HUES64 (cell line): Measurements from ENCODE around the gene NKX2-4.

Experiments used
- H3K27ac ChIP-seq: 2 replicates; pipeline ENCODE4 v1.7.0; 2013; ENCODE audit warnings: low read depth, low read length, inconsistent platforms
- H3K27me3 ChIP-seq: 2 replicates; pipeline ENCODE4 v1.6.1; 2013; ENCODE audit warnings: mild to moderate bottlenecking, low read length; ENCODE audit not compliant: insufficient read depth
- H3K36me3 ChIP-seq: 2 replicates; pipeline ENCODE4 v1.6.1; 2013; ENCODE audit warnings: mild to moderate bottlenecking, low read length; ENCODE audit not compliant: insufficient read depth
- H3K4me1 ChIP-seq: 2 replicates; pipeline ENCODE4 v1.6.1; 2013; ENCODE audit warnings: mild to moderate bottlenecking, low read length, moderate library complexity; ENCODE audit not compliant: insufficient read depth
- H3K4me3 ChIP-seq: 2 replicates; pipeline ENCODE4 v1.5.1; 2013; ENCODE audit warnings: mild to moderate bottlenecking, low read length, moderate library complexity
- H3K9ac ChIP-seq: 2 replicates; pipeline ENCODE4 v1.6.1; 2013; ENCODE audit warnings: mild to moderate bottlenecking, low read depth, low read length
- H3K9me3 ChIP-seq: 2 replicates; pipeline ENCODE4 v1.6.1; 2013; ENCODE audit warnings: low read depth, low read length; ENCODE audit not compliant: insufficient read depth
- WGBS: fragments of 150-250, 120-280 bp; methylation state at CpG from one replicate; pipeline ENCODE4 v1.1.7; 2013; ENCODE audit warnings: missing lambda C conversion rate; 5-methylcytosine and 5-hydroxymethylcytosine counted together

The NKX2-4 gene

GRCh38 chr20:21393166-21393565, 4.2 kb downstream of the NKX2-4 start:
- H3K4me3 ChIP-seq, result no peak overlapping the region
- H3K9ac ChIP-seq, result no peak overlapping the region
- H3K27me3 ChIP-seq, result peaks cover 92% of the 10 kb centered on the region
- peaks cover 20% of the 10 kb centered on the region for H3K36me3 ChIP-seq
- 39% methylated on average over 4 of the region's 4 CpGs for WGBS
- no peak overlapping the region for H3K27ac ChIP-seq
- no peaks in the 10 kb centered on the region for H3K9me3 ChIP-seq
- peaks cover 21% of the 10 kb centered on the region for H3K4me1 ChIP-seq

- H3K9ac ChIP-seq, result no peak overlapping the region
- peaks cover 80% of the 10 kb centered on the region for H3K27me3 ChIP-seq
- 4% methylated on average over 9 of the region's 10 CpGs for WGBS
Measured at GRCh38 chr20:21391972-21392352, 5.4 kb downstream of the NKX2-4 start.

GRCh38 chr20:21391185-21391971, 5.9 kb downstream of the NKX2-4 start:
- Histone ChIP-seq H3K9me3 (no peaks in the 10 kb centered on the region), H3K4me1 (peaks cover 17% of the 10 kb centered on the region), H3K9ac (no peak overlapping the region), H3K36me3 (peaks cover 37% of the 10 kb centered on the region), H3K27me3 (peaks cover 74% of the 10 kb centered on the region), H3K4me3 (peak overlapping the region; percentile 49), H3K27ac (no peak overlapping the region)
- 3% methylated on average over 61 of the region's 61 CpGs for whole genome bisulfite sequencing

More at GRCh38 chr20:21391972-21392352, 5.4 kb downstream of the NKX2-4 start:
- Histone ChIP-seq H3K4me3 (peak overlapping the region; percentile 49), H3K27ac (no peak overlapping the region), H3K36me3 (peaks cover 31% of the 10 kb centered on the region), H3K9me3 (no peaks in the 10 kb centered on the region), H3K4me1 (peaks cover 17% of the 10 kb centered on the region)

GRCh38 chr20:21390768-21391167, 6.6 kb downstream of the NKX2-4 start:
- 35% methylated on average over 7 of the region's 7 CpGs for WGBS

GRCh38 chr20:21389368-21389767, 8.0 kb downstream of the NKX2-4 start:
- Histone ChIP-seq H3K9me3 (no peaks in the 10 kb centered on the region), H3K9ac (no peak overlapping the region), H3K36me3 (peaks cover 56% of the 10 kb centered on the region), H3K27me3 (peaks cover 54% of the 10 kb centered on the region), H3K4me3 (no peak overlapping the region), H3K27ac (no peak overlapping the region), H3K4me1 (peaks cover 17% of the 10 kb centered on the region)
- 0% methylated on average over 1 of the region's 1 CpG for WGBS

More at GRCh38 chr20:21390768-21391167, 6.6 kb downstream of the NKX2-4 start:
- Histone ChIP-seq H3K9ac (no peak overlapping the region), H3K9me3 (no peaks in the 10 kb centered on the region), H3K27ac (no peak overlapping the region), H3K4me1 (peaks cover 17% of the 10 kb centered on the region), H3K27me3 (peaks cover 68% of the 10 kb centered on the region), H3K4me3 (peak overlapping the region; percentile 49; the same call in 1 of the 2 replicates), H3K36me3 (peaks cover 43% of the 10 kb centered on the region)

- H3K27me3 ChIP-seq, result peaks cover 46% of the 10 kb centered on the region
Measured at GRCh38 chr20:21388566-21388965, 8.8 kb downstream of the NKX2-4 start.

GRCh38 chr20:21387528-21387927, 9.8 kb downstream of the NKX2-4 start:
- H3K27ac ChIP-seq, result no peak overlapping the region
- no peak overlapping the region for H3K4me3 ChIP-seq
- H3K36me3 ChIP-seq, result peaks cover 74% of the 10 kb centered on the region

More at GRCh38 chr20:21388566-21388965, 8.8 kb downstream of the NKX2-4 start:
- Histone ChIP-seq H3K4me1 (peaks cover 17% of the 10 kb centered on the region), H3K27ac (no peak overlapping the region), H3K36me3 (peaks cover 64% of the 10 kb centered on the region), H3K9ac (no peak overlapping the region), H3K9me3 (no peaks in the 10 kb centered on the region), H3K4me3 (no peak overlapping the region)
- WGBS, result no CpG with 5 or more reads among the region's 1 CpG

GRCh38 chr20:21386111-21386510, 11.2 kb downstream of the NKX2-4 start:
- peaks cover 22% of the 10 kb centered on the region for H3K27me3 ChIP-seq
- no peak overlapping the region for H3K9ac ChIP-seq
- H3K4me1 ChIP-seq, result peaks cover 8% of the 10 kb centered on the region
- H3K27ac ChIP-seq, result no peak overlapping the region
- WGBS, result 94% methylated on average over 5 of the region's 5 CpGs
- H3K9me3 ChIP-seq, result no peaks in the 10 kb centered on the region
- H3K4me3 ChIP-seq, result no peak overlapping the region
- H3K36me3 ChIP-seq, result peaks cover 88% of the 10 kb centered on the region

More at GRCh38 chr20:21387528-21387927, 9.8 kb downstream of the NKX2-4 start:
- peaks cover 36% of the 10 kb centered on the region for H3K27me3 ChIP-seq
- peaks cover 17% of the 10 kb centered on the region for H3K4me1 ChIP-seq
- no peaks in the 10 kb centered on the region for H3K9me3 ChIP-seq
- H3K9ac ChIP-seq, result no peak overlapping the region

- H3K36me3 ChIP-seq, result peaks cover 96% of the 10 kb centered on the region
Measured at GRCh38 chr20:21384308-21384892, 12.9 kb downstream of the NKX2-4 start.

GRCh38 chr20:21381619-21382018, 15.7 kb downstream of the NKX2-4 start:
- H3K27me3 ChIP-seq, result no peaks in the 10 kb centered on the region
- H3K9ac ChIP-seq, result no peak overlapping the region
- H3K36me3 ChIP-seq, result peaks cover 77% of the 10 kb centered on the region
- no peak overlapping the region for H3K4me3 ChIP-seq
- no peaks in the 10 kb centered on the region for H3K9me3 ChIP-seq
- H3K4me1 ChIP-seq, result no peaks in the 10 kb centered on the region
- no CpG with 5 or more reads among the region's 1 CpG for WGBS
- no peak overlapping the region for H3K27ac ChIP-seq

More at GRCh38 chr20:21384308-21384892, 12.9 kb downstream of the NKX2-4 start:
- Histone ChIP-seq H3K9me3 (no peaks in the 10 kb centered on the region), H3K27ac (no peak overlapping the region), H3K27me3 (peaks cover 5% of the 10 kb centered on the region; the same call in 1 of the 2 replicates), H3K4me1 (no peaks in the 10 kb centered on the region; the same call in 1 of the 2 replicates), H3K4me3 (no peak overlapping the region), H3K9ac (no peak overlapping the region)
- 88% methylated on average over 4 of the region's 5 CpGs for WGBS

GRCh38 chr20:21380711-21381110, 16.6 kb downstream of the NKX2-4 start:
- Histone ChIP-seq H3K4me3 (no peak overlapping the region), H3K27ac (no peak overlapping the region), H3K27me3 (no peaks in the 10 kb centered on the region), H3K36me3 (peaks cover 68% of the 10 kb centered on the region), H3K9ac (no peak overlapping the region), H3K4me1 (no peaks in the 10 kb centered on the region), H3K9me3 (no peaks in the 10 kb centered on the region)
- 100% methylated on average over 1 of the region's 2 CpGs for WGBS
